ENCODE data around the gene AKAP13. TPM values are rescaled to one million over a fixed set of nuclear protein-coding genes. Genes with fewer than 3 reads are reported as not detected.
A peak's percentile ranks its signal among the peaks of the same experiment; 100 is the strongest.
"Not testable (repeated sequence)": the region's sequence is repeated elsewhere in the genome, so short reads cannot be mapped to it uniquely, and the experiment has no call there.

The AKAP13 gene
- total RNA-seq, 1 donor from 2014 or later = 71.8 TPM

DNA sequence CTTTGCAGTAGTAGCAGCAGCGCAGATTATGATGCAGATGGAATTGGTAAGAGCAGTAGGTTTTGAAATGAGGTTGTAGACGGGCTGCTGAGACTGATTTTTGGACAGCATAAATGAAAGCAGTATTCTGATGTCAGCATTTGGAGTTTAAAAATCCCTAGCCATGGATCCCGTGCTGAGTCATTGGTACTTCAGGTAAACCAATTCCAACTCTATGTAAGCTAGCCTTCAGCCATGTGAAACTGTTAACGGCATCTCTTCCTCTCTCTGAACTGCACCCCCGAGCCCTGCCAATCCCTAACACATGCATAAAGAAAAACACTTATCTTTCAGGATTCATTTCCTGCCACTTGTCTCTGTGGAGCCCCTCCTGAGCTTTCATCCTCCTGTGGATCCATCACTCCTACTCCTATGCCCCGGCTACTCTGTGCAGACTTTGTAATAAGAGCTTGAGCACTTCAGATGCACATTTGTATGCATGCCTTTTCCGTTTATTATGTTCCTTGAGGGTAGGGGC lies 119.0 kb downstream of the AKAP13 start:
- DNase-seq (ENCODE audit: low read depth, low spot score) = no peak

DNA sequence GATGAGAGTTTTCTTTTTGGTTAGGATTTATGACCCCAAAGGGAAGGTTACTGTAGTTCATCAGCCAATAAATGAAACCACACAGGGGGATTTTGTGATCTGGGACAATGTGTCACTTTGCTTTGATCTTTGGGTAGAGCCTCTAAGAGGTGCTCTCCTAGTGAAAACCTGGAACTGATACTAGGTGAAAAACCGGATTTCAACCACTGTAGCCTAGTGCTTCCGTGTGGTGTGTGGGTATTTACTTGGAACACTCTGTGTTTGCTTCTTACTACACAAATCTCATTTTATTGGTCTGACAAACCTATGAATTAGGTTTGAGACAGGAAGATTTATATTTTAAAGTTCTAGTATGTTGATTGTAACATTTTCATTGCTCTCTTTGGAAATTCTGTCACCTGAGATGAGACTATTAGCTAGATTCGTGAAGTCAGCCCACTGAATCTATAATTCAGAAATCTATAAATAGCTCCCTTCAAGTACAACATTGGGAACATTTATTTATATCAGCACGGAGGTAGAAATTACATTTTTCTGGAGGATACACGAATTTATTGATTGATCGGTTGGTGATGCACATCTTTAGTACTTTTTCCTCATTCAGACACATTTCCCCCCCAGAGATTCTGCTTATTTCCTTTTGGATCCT lies 119.8 kb downstream of the AKAP13 start:
- DNase-seq (ENCODE audit: low read depth, low spot score) = no peak

DNA sequence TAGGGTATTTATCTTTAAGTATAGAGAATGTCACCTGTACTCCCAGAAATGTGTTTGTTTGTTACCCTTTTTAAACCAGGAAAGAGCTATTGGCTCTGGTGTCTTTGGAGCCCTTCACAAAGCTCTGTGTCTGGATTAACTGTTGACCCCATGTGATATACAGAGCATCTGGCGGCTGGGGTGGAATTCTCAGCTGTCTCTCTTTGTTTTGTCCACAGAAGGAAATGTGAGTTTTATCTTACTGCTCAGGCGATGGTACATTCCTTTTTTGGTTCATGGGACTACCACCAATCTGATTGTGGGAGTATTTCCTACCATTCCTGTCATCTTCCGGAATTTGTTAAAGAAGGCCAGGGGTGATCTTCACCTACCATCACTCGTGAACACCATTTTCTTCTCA lies 120.3 kb downstream of the AKAP13 start:
- DNase-seq (ENCODE audit: low read depth, low spot score) = no peak

DNA sequence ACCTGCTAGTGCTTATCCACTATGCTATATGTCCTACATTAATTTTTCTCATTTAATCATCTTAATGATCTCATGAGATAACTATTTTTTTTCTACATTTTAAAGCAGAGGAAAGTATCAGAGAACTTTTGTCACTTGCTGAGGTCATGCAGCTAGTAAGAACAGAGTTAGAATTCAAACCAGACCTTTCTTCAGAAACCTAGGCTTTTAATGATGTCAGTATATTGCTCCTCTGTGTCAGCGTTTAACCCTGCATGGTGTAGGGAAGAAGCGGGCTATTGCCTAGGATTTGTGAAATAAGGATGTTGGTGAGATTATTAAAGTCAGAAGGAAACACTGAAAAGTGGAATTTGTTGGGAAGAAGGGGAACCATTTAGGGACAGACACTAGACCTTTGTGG lies 121.2 kb downstream of the AKAP13 start:
- DNase-seq (ENCODE audit: low read depth, low spot score) = no peak

DNA sequence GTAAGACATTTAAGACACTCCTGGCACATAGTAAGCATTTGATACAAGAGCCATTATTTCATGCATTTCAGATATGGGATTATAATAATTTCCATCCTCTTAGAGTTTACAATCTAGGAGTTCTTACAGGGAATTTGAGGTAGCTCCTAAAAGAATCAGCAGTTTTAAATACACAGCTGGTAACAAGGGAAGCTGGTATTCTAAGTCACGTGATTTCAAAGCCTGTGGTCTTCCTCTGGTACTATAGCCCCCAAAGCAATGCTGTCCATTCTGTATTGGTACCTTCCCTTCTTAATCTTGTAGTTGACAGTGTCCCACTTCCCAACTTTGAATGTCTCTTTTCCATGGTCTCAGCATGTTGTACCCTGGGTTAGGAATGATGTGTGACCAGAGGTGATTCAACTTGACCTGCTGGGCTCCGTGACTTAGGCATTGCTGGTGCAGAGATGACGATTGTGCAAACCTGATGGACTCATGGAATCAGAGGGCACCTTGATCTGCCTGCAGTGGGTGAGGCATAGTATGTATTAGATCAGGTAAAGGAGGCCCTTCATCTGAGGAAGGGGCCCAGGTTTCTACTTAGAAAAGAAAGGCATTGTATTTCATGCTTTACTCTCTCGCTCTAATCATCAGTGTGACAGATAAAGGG lies 122.9 kb downstream of the AKAP13 start:
- DNase-seq (ENCODE audit: low read depth, low spot score) = no peak

DNA sequence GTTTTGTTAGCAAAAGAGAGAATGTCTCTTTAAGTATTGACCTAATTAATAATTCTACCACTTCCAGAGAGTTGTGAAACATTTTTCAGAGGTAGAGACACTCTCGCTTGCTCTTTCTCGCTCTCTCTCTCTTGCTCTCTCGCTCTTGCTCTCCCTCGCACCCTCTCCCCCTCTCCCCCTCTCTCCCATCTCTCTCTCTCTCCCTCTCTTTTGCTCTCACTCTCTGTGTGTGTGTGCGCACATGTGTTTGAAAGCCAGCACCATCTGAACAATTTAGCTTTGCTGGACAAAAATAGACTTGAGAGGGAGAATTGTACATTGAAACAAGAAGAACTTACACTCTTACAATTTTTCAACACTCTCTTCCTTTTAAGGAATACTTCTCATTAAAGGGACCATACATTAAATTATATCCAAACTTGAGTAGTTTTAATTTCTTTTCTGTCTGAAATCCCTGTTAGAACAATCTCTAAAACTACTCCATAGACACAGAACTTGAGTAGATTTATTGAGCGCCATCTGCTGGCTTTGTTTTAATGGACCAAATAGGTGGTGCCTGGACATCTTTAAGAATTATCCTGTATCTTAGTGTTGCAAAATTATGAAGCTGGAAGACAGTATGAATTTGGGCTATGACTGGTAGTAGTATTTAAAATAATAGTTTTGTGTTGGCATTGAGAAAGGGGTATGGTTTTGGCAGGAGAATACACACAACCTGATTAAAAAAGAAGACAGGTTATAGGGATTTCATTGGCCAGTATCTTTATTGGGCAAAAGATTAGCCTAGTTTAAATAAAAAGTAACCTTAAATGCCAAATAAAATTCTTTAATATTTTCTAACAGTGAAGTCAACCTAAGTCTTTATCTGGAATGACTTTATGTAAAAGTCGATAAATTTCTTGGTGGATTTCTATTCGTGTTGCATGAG lies 124.6 kb downstream of the AKAP13 start:
- peak; percentile 20 for DNase-seq (ENCODE audit: low read depth, low spot score)

DNA sequence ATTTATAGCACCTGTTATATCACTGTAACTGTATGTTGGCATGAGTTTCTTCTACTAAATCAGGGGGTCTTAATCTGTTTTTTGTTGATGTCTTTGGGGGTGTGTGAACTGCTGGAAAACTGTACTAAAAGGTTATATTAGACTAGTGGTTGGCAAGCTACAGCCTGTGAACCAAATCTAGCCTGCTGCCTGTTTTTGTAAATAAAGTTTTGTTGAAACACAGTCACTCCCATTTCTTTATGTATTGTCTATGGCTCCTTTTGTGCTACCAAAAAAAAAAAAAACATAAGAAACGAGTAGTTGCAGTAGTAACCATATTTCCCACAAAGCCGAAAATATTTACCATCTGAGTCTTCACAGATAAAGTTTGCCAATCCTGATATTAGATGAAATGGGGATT lies 126.7 kb downstream of the AKAP13 start:
- DNase-seq (ENCODE audit: low read depth, low spot score) = no peak

DNA sequence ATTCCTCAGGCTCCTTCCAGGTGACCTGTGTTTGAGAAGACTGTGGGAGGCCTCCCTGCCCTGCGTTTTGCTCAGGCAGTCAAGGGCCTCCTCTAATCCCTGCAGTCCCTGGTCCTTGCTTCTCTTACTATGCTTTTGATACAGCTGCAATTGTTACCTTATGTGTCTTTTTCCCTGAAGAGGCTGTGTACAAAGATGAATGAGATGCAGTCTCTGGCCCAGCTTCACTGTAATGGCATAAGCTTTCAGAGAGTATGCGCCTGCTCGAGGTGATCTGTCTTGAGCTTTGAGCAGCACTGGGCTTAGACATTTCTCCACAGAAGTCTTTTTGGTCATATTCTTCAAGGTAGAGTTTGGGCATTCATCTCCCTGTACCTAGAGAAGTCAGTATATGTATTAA lies 129.6 kb downstream of the AKAP13 start:
- no peak for DNase-seq (ENCODE audit: low read depth, low spot score)

DNA sequence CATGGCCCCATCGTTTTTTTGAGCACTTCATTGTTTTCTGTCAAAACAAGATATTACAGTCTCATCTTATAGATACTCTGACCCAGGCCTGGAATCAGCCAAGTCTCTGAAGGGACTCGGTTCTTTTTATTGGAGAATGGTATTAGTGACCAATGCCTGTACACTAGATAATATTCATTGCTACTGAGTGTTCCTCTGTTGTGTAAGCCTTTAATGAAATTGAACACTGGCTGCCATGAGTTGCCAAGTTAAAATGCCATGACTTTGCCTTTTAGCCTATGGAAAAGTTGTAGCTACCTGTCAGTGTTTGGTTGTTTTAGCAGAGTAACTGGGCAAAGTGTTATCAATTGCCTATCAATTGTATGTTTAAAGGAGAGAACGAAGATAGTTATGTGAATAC lies 134.0 kb downstream of the AKAP13 start:
- DNase-seq (ENCODE audit: low read depth, low spot score) = no peak

DNA sequence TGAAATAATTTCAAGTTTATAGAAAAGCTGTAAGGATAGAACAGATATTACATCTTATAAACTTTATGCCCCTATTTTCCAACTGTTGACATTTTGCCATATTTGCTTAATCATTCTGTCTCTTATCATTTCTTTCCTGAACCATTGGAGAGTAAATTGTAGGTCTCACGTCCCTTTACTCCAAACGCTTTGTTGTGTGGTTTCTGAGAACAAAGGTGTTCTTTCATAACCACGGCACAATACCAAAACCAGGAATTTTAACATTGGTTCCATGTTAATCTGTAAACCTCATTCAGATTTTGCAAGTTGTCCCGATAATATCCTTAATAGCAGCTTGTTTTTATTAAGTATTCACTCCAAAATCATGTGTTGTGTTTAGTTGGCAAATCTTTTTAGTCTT lies 134.8 kb downstream of the AKAP13 start:
- DNase-seq (ENCODE audit: low read depth, low spot score) = no peak

DNA sequence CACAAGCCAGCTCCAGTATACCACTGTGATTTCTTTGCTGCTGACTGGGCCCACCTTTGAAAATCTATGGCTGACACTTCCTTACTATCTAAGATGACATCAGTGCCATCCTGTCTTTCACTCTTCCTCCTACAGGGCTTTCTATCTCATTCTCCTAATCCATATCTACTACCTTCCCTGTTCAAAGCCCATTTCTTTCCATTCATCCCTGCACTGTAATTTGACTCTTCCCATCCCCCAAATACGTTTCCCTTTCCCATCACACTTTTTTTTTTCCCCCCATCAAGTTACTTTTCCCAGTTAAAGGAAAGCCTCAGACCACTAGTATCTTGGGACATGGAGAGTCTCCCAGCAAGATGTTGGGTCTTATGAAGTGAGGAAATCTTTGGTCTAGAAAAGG lies 136.7 kb downstream of the AKAP13 start:
- no peak for DNase-seq (ENCODE audit: low read depth, low spot score)

DNA sequence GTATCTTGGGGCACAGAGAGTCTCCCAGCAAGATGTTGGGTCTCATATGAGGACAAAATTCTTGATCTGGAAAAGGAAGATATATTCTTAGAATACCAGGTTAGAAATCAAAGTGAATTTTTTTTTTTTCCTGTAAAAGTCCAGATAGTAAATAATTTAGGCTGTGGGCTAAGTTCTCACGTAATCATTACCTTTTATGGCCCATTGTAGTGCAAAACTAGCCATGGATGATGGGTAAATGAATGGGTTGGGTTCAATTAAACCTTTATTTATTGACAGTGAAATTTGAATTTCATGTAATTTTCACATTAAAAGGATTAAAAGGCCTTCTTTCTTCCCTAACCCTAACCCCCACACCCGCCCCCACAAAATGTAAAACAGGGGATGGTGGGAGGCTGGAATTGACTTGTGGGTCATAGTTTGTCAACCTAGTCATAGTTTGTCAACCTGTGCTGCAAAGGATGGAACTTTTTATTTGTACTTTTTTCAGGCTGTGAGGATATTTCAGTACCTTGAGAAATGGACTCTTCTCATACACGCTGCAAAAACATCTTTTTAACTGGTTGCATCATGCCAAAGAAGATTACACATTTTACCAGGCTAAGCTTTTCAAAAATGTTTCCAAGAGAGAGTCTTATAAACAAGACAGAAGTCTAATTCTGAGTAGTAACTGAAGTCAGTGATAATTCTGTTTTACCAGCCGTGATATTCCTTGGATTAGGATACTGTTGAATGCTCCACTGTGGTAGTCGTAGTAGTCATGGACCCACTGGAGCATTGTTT lies 138.8 kb downstream of the AKAP13 start:
- DNase-seq (ENCODE audit: low read depth, low spot score) = no peak

DNA sequence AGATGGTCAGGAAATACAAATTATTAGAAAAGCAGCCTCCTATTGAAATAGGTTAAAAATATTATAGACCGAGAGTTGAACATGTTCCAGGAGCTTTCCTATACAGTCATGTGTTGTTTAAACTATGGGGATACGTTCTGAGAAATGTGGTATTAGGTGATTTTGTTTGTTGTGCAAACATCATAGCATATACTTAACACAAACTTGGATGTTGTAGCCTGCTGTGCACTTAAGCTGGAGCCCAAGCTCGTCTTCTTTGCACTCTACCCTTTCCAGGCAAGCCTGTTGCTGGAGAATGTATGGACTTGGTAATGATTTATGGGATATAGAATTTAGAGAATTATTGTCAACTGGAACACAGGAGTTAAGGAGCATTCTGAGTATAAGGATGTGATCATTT lies 140.2 kb downstream of the AKAP13 start:
- DNase-seq (ENCODE audit: low read depth, low spot score) = no peak

DNA sequence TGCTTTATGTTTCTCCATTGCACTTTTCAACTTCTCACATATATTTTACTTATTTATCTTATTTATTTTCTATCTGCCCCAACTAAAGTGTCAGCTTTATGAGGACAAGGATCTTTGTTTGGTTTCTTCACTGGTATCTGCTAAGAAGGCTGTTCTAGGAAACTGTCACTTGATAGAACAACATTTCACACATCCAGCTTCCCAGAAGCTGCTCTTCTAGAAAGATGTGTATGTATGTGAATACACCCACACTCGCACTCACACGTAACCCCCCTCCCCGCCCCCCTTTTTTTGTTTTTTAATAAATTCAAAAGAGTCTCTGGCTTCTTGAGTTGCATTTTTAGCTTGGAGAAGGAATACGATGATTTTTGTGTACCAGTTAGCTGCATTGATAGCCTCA lies 143.1 kb downstream of the AKAP13 start:
- no peak for DNase-seq (ENCODE audit: low read depth, low spot score)

DNA sequence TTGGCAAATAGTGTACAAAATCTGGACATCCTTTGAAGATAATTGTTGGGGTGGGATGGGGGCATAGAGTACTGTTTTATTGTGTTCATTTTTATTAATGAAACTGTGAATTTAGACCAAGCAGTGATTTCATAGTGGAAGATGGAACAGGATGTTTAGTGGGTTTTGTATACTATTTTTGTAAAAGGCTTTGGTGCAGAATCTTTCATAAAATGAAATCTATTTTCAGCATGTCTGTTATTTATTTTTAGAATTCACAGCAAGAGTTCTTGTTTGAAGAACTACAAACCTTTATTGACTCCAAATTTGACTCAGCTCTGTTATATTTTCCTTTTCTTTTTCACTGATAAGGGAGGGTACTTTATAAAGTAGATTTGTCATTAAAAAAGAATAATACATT lies 145.4 kb downstream of the AKAP13 start:
- no peak for DNase-seq (ENCODE audit: low read depth, low spot score)

DNA sequence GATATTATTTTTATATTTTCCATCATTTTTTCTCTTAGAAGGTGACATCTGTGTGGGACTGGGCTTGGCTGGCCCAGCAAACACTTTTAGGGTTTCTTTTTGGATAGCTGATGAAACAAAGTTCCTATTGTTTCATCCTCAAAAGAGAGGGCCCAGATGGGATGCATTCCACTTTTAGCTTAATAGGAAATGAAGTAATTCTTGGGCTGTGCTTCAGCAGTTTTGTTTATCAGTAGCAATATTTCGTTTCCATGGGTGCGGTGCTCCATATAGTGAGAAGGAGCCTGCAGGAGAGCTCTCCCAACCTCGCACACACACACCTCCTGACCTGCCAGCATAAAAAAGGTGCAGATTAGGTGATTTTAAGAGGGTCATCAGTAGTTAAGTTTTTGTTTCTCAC lies 147.5 kb downstream of the AKAP13 start:
- DNase-seq (ENCODE audit: low read depth, low spot score) = peak; percentile 82

DNA sequence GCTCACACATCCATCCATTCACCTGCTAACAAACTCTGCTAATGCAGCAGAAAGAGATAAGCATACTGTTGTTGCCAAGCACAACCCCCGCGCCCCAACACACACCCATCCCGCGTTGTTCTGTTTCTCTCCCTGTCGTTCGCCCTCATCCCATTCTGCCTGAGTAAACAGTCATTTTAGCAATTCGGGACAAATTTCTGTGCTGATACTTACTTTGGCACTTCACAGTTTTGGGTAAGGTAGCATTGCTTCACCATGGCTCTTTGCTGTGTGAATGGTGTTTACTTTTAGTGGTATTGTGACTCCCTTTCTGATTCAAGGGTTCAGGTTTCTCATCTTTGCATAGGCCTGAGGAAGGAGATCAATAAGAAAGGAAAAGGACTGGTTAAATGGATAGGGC lies 149.7 kb downstream of the AKAP13 start:
- DNase-seq (ENCODE audit: low read depth, low spot score) = no peak

DNA sequence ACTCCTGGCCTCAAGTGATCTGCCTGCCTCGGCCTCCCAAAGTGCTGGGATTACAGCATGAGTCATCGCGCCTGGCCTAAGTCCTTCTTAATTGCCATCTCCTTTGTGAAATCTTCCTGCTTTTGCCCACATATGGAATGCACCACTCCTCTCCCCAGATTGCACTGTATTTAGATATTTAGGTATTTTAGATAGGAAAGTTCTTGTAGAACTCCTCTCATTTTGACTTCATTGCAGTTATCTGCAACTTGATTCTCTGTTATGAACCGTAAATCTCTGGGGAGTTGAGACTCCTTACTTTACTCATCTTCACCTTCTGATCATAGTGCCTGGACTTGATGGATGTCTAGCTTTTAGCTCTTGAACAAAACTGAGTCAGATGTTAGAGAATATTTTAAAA lies 150.7 kb downstream of the AKAP13 start:
- DNase-seq (ENCODE audit: low read depth, low spot score) = no peak

DNA sequence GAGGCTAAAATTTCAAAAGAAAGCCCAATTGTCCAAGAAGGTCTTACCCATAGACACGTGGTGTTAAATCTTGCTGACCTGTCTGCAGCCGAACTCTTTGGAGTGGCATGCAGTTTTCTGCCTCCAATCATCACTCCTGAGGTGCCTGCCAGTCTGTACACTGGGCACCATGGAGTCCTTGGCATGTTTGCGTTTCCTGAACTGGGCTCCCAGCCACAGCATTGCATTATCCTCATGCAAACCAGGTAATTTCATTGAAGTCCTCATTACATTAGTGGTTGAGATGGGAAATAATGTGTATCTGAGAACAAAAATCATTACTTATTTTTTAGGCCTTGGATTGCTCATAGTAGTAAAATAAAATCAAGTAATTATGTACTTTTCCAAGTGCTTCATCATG lies 152.3 kb downstream of the AKAP13 start:
- no peak for DNase-seq (ENCODE audit: low read depth, low spot score)

DNA sequence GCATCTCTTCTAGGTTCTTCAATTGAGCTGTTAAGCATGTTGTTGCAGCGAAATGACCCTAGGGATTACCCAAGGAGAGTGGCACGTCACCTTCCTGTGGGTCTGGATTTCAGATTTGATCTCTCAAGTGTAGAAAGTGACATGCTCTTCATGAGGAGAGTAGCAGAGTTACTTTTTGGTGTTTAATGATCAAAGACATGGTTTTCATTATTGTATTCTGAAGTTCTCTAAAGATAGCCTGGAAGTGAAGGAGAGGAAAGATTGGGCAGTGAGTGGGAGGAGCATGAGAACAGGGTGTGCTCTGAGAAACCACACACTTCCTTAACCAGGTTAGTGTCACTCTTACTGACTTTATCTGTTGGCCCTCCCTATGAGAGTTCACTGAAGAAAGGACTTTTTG lies 153.6 kb downstream of the AKAP13 start:
- no peak for DNase-seq (ENCODE audit: low read depth, low spot score)

DNA sequence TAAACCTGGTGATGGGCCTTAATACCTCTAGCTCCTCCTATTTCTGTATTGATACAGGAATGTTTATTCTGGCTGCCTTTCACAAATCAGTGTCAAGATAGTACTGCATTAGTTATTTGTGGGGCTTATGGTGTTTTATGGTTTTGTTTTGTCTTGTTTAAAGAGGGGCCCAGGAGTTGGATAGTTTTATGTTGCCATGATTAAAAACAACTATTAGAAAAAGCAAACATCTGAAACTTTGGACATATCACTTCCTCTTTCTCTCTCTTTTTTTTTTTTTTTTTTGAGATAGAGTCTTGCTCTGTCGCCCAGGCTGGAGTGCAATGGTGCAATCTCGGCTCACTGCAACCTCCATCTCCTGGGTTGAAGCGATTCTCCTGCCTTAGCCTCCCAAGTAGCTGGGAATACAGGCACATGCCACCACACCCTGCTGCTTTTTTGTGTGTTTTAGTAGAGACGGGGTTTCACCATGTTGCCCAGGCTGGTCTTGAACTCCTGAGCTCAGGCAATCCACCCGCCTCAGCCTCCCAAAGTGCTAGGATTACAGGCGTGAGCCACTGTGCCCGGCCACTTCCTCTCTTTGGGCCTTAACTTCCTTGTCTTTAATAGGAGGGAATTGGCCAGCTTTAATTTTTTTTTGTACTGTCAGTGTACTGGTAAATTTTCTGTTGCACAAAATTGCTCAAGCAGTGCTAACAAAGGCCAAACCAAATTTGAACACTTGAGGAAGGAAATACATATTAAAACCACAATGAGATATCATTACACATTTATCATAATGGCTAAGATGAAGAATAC lies 155.3 kb downstream of the AKAP13 start:
- not testable (repeated sequence) for DNase-seq (ENCODE audit: low read depth, low spot score)

Measured in pulmonary artery endothelial cell (primary cell).